Limb (tissue), 2 donors: Measurements from ENCODE around the gene MACROD1.
A peak's percentile ranks its signal among the peaks of the same experiment; 100 is the strongest.

Experiments
- DNase-seq, 2 donors: peaks; one replicate each; pipeline ENCODE4 v3.0.0-alpha.2; 2016; ENCODE audit errors: extremely low spot score in 2 of 2

The MACROD1 gene

GRCh38 chr11:64036087-64037026, 129.6 kb downstream of the MACROD1 start:
- peak in 1 of 2 donors; percentile 67 for DNase-seq

GRCh38 chr11:64035576-64035975, 130.3 kb downstream of the MACROD1 start, which contains the start of gene FLRT1:
Gene FLRT1, plus strand, starts transcription at chr11:64035931. Its CDS starts 80,337 bp downstream, at chr11:64116268.
- DNase-seq: peak in 1 of 2 donors; percentile 66

- no peak for DNase-seq
Measured at GRCh38 chr11:64035081-64035524, 130.8 kb downstream of the MACROD1 start.

GRCh38 chr11:64034411-64034811, 131.5 kb downstream of the MACROD1 start:
- DNase-seq: no peak

GRCh38 chr11:64032050-64032449, 133.9 kb downstream of the MACROD1 start:
- DNase-seq: no peak

GRCh38 chr11:64031001-64031400, 134.9 kb downstream of the MACROD1 start:
- DNase-seq: no peak

- DNase-seq: no peak
Measured at GRCh38 chr11:64029773-64030172, 136.1 kb downstream of the MACROD1 start.

GRCh38 chr11:64028398-64029115, 137.4 kb downstream of the MACROD1 start:
- peak; percentile 56 to 84 for DNase-seq

- peak in 1 of 2 donors; percentile 38 for DNase-seq
Measured at GRCh38 chr11:64027651-64028397, 138.1 kb downstream of the MACROD1 start.

GRCh38 chr11:64026575-64027205, 139.2 kb downstream of the MACROD1 start:
- no peak for DNase-seq

- DNase-seq: no peak
Measured at GRCh38 chr11:64025205-64025604, 140.7 kb downstream of the MACROD1 start.

GRCh38 chr11:64023712-64024710, 141.9 kb downstream of the MACROD1 start:
- DNase-seq: no peak

- DNase-seq: no peak
Measured at GRCh38 chr11:64022125-64022784, 143.7 kb downstream of the MACROD1 start.

- no peak for DNase-seq
Measured at GRCh38 chr11:64021757-64022093, 144.2 kb downstream of the MACROD1 start.

GRCh38 chr11:64020976-64021756, 144.7 kb downstream of the MACROD1 start:
- DNase-seq: no peak

- no peak for DNase-seq
Measured at GRCh38 chr11:64019106-64020037, 146.5 kb downstream of the MACROD1 start.

- DNase-seq: no peak
Measured at GRCh38 chr11:64018310-64018709, 147.6 kb downstream of the MACROD1 start.

GRCh38 chr11:64017945-64018224, 148.0 kb downstream of the MACROD1 start:
- DNase-seq: no peak
